ENCODE results near the gene NSMCE1.

Gene NSMCE1

DNA sequence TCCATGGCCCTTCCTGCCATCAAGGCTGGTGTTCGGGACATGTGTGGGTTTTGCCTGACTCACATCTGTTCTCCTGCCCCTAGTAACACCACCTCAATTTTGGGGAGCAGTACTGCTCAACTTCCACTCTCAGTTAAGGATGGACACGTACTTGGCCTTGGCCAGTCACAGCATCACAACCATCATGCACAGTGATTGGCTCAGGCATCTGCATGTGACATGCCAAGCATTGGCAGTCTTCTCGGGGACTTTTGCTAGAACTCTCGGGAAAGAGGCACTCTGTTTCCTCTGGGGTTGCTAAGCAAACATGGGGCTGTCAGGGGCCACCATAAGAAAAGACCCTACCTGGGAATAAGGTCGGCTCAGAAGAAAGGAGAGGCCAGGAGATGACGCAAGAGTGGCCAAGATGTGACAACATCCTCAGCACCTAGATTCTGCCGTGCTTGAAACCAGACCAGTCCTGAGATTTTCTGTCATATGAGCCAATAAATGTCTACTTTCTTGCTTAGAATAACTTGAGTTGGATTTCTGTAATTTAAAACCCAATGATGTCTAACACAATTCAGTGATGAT lies 77.1 kb downstream of the NSMCE1 start:
- DNase-seq = no peak

DNA sequence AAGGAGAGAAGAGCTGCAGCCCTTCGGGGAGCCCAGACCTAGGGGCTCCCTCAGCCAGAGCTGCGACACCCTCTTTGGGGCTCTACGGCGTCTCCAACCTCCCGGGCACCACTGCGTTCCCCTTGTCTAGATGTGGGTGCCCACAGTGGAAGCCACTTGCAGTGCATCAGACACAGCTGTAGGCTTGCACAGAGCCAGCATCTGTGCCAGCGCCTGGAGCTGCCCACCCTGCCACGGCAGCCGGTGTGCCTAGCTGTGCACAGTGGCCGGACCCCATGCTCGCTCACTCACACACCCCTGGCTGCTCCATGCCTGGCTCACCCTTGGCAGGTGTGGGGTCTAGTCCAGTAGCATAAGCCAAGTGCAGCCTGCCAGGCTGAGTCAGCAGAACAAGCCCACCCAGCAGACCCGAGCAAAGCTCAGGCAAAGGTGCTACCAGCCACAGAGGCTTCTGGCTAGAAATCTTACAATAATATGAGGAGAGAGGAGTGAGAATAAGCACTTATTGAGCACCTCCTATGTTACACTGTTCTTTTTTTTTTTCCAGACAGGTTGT lies 78.2 kb downstream of the NSMCE1 start:
- no peak for DNase-seq

DNA sequence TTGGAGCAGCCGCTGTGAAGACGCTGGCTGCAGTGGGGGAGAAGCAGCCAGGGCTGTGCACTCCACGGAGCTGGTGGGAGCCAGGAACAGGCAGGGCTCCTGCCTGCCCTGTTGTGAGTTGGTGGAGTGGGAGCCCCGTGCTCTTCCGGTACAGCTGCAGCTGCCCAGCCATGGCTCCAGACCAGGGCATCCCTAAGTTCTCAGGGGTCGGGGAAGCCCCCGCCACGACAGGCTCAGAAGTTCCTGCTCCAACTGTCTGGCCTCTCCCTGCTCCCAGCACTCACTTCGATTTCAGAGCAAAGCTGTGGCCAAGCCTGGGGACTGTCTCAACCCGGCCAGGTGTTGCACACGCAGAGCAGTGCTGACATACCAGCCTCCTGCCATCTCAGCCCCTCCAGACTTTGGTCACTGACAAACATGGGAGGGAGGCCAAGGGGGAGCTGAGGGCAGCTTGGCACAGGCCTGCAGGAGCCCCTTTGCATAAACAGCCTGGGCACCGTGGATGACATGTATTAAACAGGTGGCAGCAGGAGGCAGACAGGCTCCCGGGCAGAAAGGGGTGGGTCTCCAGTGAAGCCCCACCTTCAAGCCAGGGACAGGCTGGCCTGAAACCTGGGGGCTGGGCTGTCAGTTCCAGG lies 79.1 kb downstream of the NSMCE1 start:
- peak; percentile 59 for DNase-seq

DNA sequence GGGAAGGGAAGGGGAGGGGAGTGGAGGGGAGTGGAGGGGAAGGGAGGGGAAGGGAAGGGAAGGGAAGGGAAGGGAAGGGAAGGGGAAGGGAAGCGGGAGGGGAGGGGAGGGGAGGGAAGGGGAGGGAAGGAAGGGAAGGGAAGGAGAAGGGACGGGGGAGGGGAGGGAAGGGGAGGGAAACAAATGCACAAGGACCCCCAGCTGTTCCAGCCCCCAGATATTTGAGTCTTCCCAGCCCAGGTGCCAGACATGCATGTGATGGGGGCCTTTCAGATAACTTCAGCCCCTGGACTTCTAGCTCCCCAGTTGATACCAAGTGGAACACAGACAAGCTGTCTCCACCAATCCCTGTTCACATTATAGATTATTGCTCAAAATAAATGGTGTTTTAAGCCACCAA lies 79.9 kb downstream of the NSMCE1 start:
- no peak for DNase-seq

DNA sequence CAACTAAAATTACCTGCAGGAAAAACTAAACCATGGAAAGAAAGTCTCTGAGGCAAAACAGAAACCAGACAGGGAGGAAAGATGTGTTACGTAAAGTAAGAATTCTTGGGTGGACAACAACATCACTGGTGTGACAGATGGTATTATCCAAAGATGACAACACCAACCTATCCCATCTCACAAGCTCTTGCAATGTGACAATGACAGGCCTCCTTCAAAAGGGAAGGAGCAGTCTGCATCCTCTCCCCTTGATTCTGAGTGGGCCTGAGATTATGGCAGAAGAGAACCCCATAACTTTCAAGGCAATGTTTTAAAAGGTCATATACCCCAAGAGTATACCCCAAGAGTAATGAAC lies 82.8 kb downstream of the NSMCE1 start:
- DNase-seq = no peak

DNA sequence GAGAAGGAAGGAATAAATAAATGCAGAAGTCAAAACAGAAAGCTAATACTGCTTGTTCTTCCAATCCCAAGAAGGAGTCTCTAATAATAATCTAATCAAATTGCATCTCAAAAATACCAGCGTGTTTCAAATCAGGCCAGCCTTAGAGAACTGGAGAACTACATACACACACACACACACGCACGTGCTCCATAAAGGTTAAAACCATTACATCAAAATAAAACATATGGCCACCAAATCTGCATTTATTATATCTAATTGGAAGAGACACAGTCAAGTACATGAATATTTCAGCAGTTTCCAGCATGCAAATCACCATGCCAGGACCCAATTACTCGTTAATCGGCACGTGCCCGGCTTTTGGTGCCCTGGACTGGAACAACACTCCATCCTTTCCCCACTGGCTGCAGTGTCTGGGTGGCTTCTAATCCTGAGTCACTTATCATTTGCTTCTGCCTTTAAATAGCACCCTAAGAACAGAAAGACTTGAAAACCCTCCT lies 85.6 kb downstream of the NSMCE1 start:
- DNase-seq = no peak

DNA sequence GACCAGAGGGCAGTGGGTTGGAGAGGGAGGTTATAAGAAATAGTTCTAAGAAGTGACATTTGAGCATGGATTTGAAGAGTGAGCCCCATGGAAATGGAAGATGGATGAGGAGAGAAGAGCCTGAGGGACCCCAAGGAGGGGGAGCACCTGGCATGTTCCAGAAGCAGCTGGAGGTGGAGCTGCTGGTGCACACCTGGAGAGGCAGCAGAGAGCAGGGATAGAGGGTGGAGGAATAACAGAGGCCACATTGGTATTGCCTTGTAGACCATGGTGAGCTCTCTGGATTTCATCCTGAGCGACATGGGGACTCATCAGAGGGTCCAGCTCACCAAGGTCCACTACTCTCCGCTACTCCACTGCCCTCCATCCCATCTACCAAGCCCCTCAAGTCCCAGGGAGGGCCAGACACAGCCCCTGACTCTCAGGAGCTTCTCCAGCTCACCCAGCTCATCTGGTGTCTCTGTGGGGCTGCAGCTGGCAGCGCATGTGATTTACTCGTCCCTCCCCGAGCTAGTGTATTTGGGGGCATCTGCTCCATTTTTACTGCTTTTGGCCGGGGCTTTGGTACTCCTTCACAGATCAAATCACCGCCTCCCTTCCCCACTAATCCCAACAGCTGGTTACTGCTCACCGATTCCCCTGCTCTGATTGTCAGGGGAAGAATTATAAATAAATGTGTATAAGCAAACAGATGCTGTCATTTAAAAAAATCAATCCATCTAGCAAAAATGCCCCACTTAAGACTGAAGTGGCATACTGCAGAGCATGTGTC lies 87.4 kb downstream of the NSMCE1 start:
- DNase-seq = peak; percentile 56

DNA sequence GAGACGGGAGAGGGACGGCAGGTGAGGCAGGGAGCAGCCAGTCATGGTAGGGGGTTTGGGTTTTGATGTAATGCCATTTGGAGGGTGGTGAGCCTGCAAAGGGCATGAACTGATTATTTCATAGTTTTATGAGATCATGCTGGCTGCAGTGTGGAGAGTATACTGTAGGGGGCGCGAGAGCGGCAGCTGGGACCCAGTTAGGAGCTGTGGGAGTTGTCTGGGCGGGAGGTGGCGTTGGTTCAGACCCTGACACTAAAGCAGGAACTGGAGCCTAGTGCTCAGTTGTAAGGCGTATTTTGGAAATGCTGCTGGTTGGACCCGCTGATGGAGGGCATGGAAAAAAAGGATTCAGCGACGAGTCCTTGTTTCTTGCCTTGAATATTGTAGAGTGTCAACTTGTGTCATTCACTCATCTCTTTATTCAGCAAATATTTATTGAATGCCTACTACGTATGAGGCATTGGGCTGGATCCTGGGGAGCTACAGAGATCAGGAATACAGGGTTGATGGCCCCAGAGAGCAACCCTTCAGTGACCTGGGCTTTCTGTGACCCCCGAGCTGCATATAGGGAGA lies 89.0 kb downstream of the NSMCE1 start:
- peak; percentile 90 for DNase-seq

DNA sequence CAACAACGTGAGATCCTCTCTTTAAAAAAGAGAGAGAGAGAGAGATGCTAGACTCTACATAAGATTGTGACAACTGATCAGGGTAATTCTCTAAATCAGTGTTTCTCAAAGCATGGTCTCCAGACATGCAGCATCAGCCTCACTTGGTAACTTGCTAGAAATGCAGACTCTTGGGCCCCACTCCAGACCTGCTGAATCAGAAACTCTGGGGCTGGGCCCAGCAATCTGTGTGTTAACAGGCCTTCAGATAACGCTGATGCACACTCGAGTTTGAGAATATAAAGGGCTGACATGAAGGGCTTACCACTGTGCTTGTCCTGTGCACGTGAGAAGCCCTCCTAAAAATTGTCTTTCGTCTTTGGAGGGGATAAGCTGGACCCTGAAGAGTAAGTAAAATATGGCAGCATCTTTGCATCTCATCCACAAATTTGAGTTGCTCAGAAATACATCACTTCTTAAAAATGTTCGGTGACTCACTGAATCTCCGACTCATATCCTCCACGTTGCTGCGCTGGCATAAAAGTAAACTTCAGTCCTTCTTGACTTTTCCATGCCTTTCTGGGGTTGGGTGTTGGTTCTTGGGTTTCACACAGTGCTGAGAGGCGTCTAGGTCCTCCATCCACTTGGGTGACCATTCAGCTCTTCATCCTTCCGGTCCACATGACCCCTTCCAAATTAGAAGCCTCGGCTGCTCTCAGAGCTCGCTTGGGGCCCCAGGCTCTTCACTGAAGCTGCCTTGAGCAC lies 91.4 kb downstream of the NSMCE1 start:
- DNase-seq = no peak

DNA sequence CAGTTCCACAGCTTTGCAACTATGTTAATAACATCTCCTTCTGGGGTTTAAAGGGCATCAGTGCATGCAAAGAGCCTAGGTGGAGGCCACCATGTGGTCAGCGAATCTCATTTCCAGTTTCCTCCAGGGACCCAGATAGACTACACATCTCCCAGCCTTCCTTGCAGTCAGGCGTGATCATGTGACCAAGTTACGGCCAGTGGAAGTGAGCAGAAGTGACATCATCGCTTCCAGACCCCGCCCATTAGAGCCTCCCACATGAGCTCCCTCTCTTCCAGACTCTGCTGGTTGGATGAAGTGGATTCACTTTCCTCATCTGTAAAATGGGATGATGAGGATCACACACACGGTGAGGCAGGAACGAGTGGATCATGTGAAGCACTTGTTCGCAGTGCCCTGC lies 92.7 kb downstream of the NSMCE1 start:
- DNase-seq = no peak
